WTC11 (cell line): ENCODE results near the gene ARFIP1. TPM values are rescaled to one million over a fixed set of nuclear protein-coding genes. Genes with fewer than 3 reads are reported as not detected.

Experiments used
- ATAC-seq: fragments of 200-7000 bp; cut with Tn5 transposase; 2 replicates; pipeline ENCODE4 v1.10.0; 2021; ENCODE audit warnings: mild to moderate bottlenecking, moderate library complexity
- CTCF ChIA-PET: fragments of 300-600 bp; sonication (Branson Sonifier 250); formaldehyde crosslinking; loops from one replicate; lab custom pipeline; 2021; ENCODE audit warnings: antibody characterized with exemption; lab: Charles Lee
- POLR2A ChIA-PET: fragments of 350-600 bp; sonication (Branson Sonifier 250); formaldehyde crosslinking; loops from one replicate; lab custom pipeline; 2021; ENCODE audit warnings: antibody characterized with exemption; lab: Charles Lee
- DNase-seq: peaks from one replicate; pipeline ENCODE4 v3.0.0; 2021; ENCODE audit warnings: low spot score
- H3K27ac Mint-ChIP-seq: 2 replicates; pipeline ENCODE4 v1.8.0; 2021; ENCODE audit warnings: mixed read lengths
- H3K27me3 Mint-ChIP-seq: 2 replicates; pipeline ENCODE4 v1.8.0; 2021; ENCODE audit warnings: low read depth, mild to moderate bottlenecking, moderate library complexity, mixed read lengths
- H3K36me3 Mint-ChIP-seq: 2 replicates; pipeline ENCODE4 v1.8.0; 2021; ENCODE audit warnings: mixed read lengths
- H3K4me1 Mint-ChIP-seq: 2 replicates; pipeline ENCODE4 v1.8.0; 2022; ENCODE audit warnings: mixed read lengths
- H3K4me3 Mint-ChIP-seq: 2 replicates; pipeline ENCODE4 v1.8.0; 2021; ENCODE audit warnings: mild to moderate bottlenecking, moderate library complexity, mixed read lengths
- H3K9me3 Mint-ChIP-seq: 2 replicates; pipeline ENCODE4 v1.8.0; 2021; ENCODE audit warnings: mixed read lengths
- AR ChIP-seq: fragments of 250-450 bp; sonication (Bioruptor Pico); IDR thresholded peaks from 2 replicates; pipeline ENCODE4 v1.9.0; 2021; ENCODE audit warnings: mild to moderate bottlenecking
- ATF1 ChIP-seq: sonication (generic); formaldehyde crosslinking; IDR thresholded peaks from 2 replicates; pipeline ENCODE4 v1.8.1; 2023; ENCODE audit warnings: mild to moderate bottlenecking, moderate library complexity, missing genetic modification reagents
- CBFB ChIP-seq: sonication (generic); formaldehyde crosslinking; IDR thresholded peaks from 2 replicates; pipeline ENCODE4 v1.8.1; 2022; ENCODE audit warnings: mild to moderate bottlenecking, low read depth, missing genetic modification reagents
- CTCF ChIP-seq: fragments of 200-600 bp; IDR thresholded peaks from 2 replicates; pipeline ENCODE4 v1.8.0; 2022; ENCODE audit warnings: antibody characterized with exemption
- ELF4 ChIP-seq: sonication (generic); formaldehyde crosslinking; IDR thresholded peaks from 2 replicates; pipeline ENCODE4 v1.8.1; 2022; ENCODE audit warnings: low read depth, mild to moderate bottlenecking, moderate library complexity, missing genetic modification reagents
- EMX1 ChIP-seq: fragments of 250-450 bp; sonication (Bioruptor Pico); IDR thresholded peaks from 2 replicates; pipeline ENCODE4 v1.8.0; 2021; ENCODE audit warnings: mild to moderate bottlenecking
- FOXP1 ChIP-seq: sonication (generic); formaldehyde crosslinking; IDR thresholded peaks from 2 replicates; pipeline ENCODE4 v1.8.0; 2022; ENCODE audit warnings: missing genetic modification reagents, mild to moderate bottlenecking, moderate library complexity, borderline replicate concordance
- GTF2I ChIP-seq: fragments of 250-450 bp; sonication (Bioruptor Pico); conservative IDR thresholded peaks from 2 replicates; pipeline ENCODE4 v1.4.0; 2021; ENCODE audit warnings: mild to moderate bottlenecking
- IRF2 ChIP-seq: sonication (generic); formaldehyde crosslinking; IDR thresholded peaks from 2 replicates; pipeline ENCODE4 v1.8.0; 2022; ENCODE audit warnings: low read depth, missing genetic modification reagents, borderline replicate concordance
- MAX ChIP-seq: sonication (generic); formaldehyde crosslinking; IDR thresholded peaks from 2 replicates; pipeline ENCODE4 v1.8.0; 2022; ENCODE audit warnings: mild to moderate bottlenecking, missing genetic modification reagents
- MXD4 ChIP-seq: fragments of 250-450 bp; sonication (Bioruptor Pico); IDR thresholded peaks from 2 replicates; pipeline ENCODE4 v1.8.0; 2021; ENCODE audit warnings: mild to moderate bottlenecking, moderate library complexity, borderline replicate concordance
- NR2C2 ChIP-seq: sonication (generic); formaldehyde crosslinking; IDR thresholded peaks from 2 replicates; pipeline ENCODE4 v1.8.0; 2022; ENCODE audit warnings: mild to moderate bottlenecking, missing genetic modification reagents
- NR3C1 ChIP-seq: sonication (generic); formaldehyde crosslinking; conservative IDR thresholded peaks from 2 replicates; pipeline ENCODE4 v1.8.1; 2023; ENCODE audit warnings: low read depth, mild to moderate bottlenecking, missing genetic modification reagents
- RELA ChIP-seq: sonication (generic); formaldehyde crosslinking; IDR thresholded peaks from 2 replicates; pipeline ENCODE4 v1.8.1; 2022; ENCODE audit warnings: missing genetic modification reagents, mild to moderate bottlenecking, borderline replicate concordance
- ZNF232 ChIP-seq: sonication (generic); formaldehyde crosslinking; IDR thresholded peaks from 2 replicates; pipeline ENCODE4 v1.8.0; 2022; ENCODE audit warnings: mild to moderate bottlenecking, missing genetic modification reagents
- ZNF671 ChIP-seq: fragments of 250-450 bp; sonication (Bioruptor Pico); IDR thresholded peaks from 2 replicates; pipeline ENCODE4 v1.8.0; 2021; ENCODE audit warnings: mild to moderate bottlenecking
- total RNA-seq: library from RNA; stranded (reverse); gene quantifications from 3 replicates; pipeline ENCODE4 v1.2.3, GENCODE V29; 2021
- TF ChIP-seq, protein P1 (sequence below): fragments of 250-450 bp; sonication (Bioruptor Pico); conservative IDR thresholded peaks from 2 replicates; pipeline ENCODE4 v1.9.0; 2021; ENCODE audit warnings: mild to moderate bottlenecking
- TF ChIP-seq, protein P2 (sequence below): sonication (generic); formaldehyde crosslinking; conservative IDR thresholded peaks from 2 replicates; pipeline ENCODE4 v1.8.1; 2023; ENCODE audit warnings: mild to moderate bottlenecking, low read depth, missing genetic modification reagents, moderate library complexity
- TF ChIP-seq, protein P3 (sequence below): sonication (generic); formaldehyde crosslinking; IDR thresholded peaks from 2 replicates; pipeline ENCODE4 v1.8.0; 2022; ENCODE audit warnings: missing genetic modification reagents
- TF ChIP-seq, protein P4 (sequence below): sonication (generic); formaldehyde crosslinking; IDR thresholded peaks from 2 replicates; pipeline ENCODE4 v1.8.1; 2022; ENCODE audit warnings: mild to moderate bottlenecking, moderate library complexity, missing genetic modification reagents

The ARFIP1 gene
- total RNA-seq, 1 experiment from 2014 or later, result 35.3 TPM

DNA sequence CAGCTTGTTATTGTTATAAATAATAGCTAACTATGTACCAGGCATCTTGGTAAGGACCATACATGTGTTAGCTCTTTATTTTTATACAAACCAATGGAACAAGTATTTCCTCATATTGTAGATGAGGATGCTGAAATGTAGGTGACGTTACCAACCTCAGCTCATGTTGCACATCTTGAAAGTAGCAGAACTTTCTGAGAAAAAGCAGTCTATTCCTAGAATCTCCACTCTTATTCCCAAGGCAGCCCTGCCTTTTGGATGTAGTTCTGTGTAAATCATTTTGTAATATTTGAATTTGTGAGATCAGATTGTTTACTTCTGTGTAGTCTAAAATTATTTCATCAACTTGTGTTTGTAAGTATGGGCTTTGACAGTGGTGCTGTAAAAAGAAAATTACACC lies 161.7 kb downstream of the ARFIP1 start:
- Mint-ChIP-seq H3K9me3 (no peaks in the 10 kb centered on the region), H3K4me3 (no peak overlapping the region), H3K27ac (no peak overlapping the region), H3K27me3 (peaks cover 16% of the 10 kb centered on the region), H3K36me3 (peaks cover 37% of the 10 kb centered on the region)
- no peak for DNase-seq
- POLR2A ChIA-PET, result no interaction called here
- TF ChIP-seq MXD4 (no peak), ATF1 (CRISPR knock-in tag) (no peak)
- TF ChIP-seq, all 79 proteins: peak for 0
- peaks cover 47% of the 10 kb centered on the region for H3K4me1 Mint-ChIP-seq
- CTCF ChIA-PET, result no interaction called here
- ATAC-seq, result no peak

DNA sequence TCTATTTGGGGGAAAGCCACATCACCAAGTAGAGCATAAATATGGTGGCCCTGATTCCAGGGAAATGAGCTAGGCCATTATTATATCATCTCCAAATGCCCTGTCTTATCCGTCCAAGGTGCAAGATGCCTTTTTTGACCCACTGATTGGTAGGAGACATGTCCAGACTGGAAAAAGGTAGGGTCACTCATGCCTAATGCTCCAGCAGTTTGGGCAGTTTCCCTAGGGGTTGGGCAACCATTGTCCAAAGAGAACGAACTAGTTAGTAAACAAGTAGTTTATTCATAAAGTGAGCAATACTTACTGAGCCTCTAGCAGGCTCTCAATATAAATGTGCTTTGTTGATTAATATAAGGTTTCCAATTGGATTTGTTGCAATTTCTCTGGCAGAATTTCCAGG lies 162.6 kb downstream of the ARFIP1 start:
- H3K27me3 Mint-ChIP-seq, result peaks cover 16% of the 10 kb centered on the region
- ChIA-PET CTCF (no interaction called here), POLR2A (no interaction called here)
- H3K36me3 Mint-ChIP-seq, result peaks cover 43% of the 10 kb centered on the region
- H3K27ac Mint-ChIP-seq, result no peak overlapping the region
- peaks cover 51% of the 10 kb centered on the region for H3K4me1 Mint-ChIP-seq
- H3K9me3 Mint-ChIP-seq, result no peaks in the 10 kb centered on the region
- ATAC-seq (no peak), DNase-seq (no peak)
- no peak overlapping the region for H3K4me3 Mint-ChIP-seq
- TF ChIP-seq FOXP1 (CRISPR knock-in tag) (no peak), EMX1 (CRISPR knock-in tag) (no peak), ELF4 (CRISPR knock-in tag) (no peak), NR3C1 (no peak), ZNF671 (CRISPR knock-in tag) (no peak), IRF2 (no peak), MAX (CRISPR knock-in tag) (no peak), RELA (CRISPR knock-in tag) (no peak), NR2C2 (no peak), ZNF232 (CRISPR knock-in tag) (no peak), CBFB (CRISPR knock-in tag) (no peak), MXD4 (no peak), AR (CRISPR knock-in tag) (no peak), GTF2I (CRISPR knock-in tag) (no peak), CTCF (no peak)
- TF ChIP-seq, protein P1, sequence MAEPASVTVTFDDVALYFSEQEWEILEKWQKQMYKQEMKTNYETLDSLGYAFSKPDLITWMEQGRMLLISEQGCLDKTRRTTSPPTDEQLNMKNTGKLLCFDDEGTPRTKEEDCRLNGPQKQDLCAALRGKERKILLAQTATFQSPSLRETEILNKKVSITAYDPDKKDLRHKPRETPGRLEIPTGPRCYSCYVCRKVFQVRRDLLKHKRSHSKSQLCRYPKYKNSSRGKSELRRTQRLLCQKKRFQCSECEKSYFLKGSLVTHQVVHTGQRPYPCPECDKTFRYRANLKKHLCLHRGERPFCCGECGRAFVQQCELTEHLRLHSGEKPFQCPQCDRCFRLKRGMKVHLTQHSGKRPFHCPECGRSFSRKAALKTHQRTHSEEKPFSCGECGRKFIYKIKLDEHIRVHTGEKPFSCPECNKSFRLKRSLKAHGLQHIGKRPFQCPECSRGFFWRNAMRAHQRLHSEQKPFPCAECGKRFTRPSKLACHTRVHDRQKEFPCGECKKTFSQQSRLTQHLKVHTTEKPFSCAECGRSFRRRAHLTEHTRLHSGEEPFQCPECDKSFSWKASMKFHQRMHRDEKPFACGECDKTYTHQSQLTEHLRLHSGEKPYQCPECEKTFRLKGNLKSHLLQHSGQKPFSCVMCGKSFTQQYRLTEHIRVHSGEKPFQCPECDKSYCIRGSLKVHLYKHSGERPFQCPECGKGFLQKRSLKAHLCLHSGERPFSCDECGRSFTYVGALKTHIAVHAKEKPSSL (CRISPR knock-in tag), result no peak
- TF ChIP-seq, protein P2, sequence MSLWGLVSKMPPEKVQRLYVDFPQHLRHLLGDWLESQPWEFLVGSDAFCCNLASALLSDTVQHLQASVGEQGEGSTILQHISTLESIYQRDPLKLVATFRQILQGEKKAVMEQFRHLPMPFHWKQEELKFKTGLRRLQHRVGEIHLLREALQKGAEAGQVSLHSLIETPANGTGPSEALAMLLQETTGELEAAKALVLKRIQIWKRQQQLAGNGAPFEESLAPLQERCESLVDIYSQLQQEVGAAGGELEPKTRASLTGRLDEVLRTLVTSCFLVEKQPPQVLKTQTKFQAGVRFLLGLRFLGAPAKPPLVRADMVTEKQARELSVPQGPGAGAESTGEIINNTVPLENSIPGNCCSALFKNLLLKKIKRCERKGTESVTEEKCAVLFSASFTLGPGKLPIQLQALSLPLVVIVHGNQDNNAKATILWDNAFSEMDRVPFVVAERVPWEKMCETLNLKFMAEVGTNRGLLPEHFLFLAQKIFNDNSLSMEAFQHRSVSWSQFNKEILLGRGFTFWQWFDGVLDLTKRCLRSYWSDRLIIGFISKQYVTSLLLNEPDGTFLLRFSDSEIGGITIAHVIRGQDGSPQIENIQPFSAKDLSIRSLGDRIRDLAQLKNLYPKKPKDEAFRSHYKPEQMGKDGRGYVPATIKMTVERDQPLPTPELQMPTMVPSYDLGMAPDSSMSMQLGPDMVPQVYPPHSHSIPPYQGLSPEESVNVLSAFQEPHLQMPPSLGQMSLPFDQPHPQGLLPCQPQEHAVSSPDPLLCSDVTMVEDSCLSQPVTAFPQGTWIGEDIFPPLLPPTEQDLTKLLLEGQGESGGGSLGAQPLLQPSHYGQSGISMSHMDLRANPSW (CRISPR knock-in tag), result no peak
- TF ChIP-seq, protein P3, sequence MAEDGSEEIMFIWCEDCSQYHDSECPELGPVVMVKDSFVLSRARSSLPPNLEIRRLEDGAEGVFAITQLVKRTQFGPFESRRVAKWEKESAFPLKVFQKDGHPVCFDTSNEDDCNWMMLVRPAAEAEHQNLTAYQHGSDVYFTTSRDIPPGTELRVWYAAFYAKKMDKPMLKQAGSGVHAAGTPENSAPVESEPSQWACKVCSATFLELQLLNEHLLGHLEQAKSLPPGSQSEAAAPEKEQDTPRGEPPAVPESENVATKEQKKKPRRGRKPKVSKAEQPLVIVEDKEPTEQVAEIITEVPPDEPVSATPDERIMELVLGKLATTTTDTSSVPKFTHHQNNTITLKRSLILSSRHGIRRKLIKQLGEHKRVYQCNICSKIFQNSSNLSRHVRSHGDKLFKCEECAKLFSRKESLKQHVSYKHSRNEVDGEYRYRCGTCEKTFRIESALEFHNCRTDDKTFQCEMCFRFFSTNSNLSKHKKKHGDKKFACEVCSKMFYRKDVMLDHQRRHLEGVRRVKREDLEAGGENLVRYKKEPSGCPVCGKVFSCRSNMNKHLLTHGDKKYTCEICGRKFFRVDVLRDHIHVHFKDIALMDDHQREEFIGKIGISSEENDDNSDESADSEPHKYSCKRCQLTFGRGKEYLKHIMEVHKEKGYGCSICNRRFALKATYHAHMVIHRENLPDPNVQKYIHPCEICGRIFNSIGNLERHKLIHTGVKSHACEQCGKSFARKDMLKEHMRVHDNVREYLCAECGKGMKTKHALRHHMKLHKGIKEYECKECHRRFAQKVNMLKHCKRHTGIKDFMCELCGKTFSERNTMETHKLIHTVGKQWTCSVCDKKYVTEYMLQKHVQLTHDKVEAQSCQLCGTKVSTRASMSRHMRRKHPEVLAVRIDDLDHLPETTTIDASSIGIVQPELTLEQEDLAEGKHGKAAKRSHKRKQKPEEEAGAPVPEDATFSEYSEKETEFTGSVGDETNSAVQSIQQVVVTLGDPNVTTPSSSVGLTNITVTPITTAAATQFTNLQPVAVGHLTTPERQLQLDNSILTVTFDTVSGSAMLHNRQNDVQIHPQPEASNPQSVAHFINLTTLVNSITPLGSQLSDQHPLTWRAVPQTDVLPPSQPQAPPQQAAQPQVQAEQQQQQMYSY (CRISPR knock-in tag), result no peak
- TF ChIP-seq, protein P4, sequence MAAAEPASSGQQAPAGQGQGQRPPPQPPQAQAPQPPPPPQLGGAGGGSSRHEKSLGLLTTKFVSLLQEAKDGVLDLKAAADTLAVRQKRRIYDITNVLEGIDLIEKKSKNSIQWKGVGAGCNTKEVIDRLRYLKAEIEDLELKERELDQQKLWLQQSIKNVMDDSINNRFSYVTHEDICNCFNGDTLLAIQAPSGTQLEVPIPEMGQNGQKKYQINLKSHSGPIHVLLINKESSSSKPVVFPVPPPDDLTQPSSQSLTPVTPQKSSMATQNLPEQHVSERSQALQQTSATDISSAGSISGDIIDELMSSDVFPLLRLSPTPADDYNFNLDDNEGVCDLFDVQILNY (CRISPR knock-in tag), result no peak
